Suprapubic skin (tissue), 4 donors: ENCODE results near the gene UBE3C. TPM values are rescaled to one million over a fixed set of nuclear protein-coding genes. Genes with fewer than 3 reads are reported as not detected.
A peak's percentile ranks its signal among the peaks of the same experiment; 100 is the strongest.
"Not testable (repeated sequence)": the region's sequence is repeated elsewhere in the genome, so short reads cannot be mapped to it uniquely, and the experiment has no call there.

Experiments used
- DNase-seq, 2 donors: peaks; one replicate each; pipeline ENCODE4 v3.0.0-alpha.2; 2019; ENCODE audit warnings: low spot score in 2 of 2
- H3K27ac ChIP-seq: fragments of 200-600 bp; sonication (generic); one replicate; pipeline ENCODE4 v1.5.1; 2019
- H3K27me3 ChIP-seq: fragments of 200-600 bp; sonication (generic); one replicate; pipeline ENCODE4 v1.5.1; 2019
- H3K36me3 ChIP-seq: fragments of 200-600 bp; sonication (generic); one replicate; pipeline ENCODE4 v1.5.1; 2019
- H3K4me1 ChIP-seq: fragments of 200-600 bp; sonication (generic); one replicate; pipeline ENCODE4 v1.5.1; 2019
- H3K4me3 ChIP-seq: fragments of 200-600 bp; sonication (generic); one replicate; pipeline ENCODE4 v1.5.1; 2019; ENCODE audit warnings: mild to moderate bottlenecking
- H3K9me3 ChIP-seq: fragments of 200-600 bp; sonication (generic); one replicate; pipeline ENCODE4 v1.5.1; 2019
- CTCF ChIP-seq, 2 donors: fragments of 200-600 bp in 1 of 2; fragments of 450-650 bp in 1 of 2; sonication (generic) in 1 of 2; IDR thresholded peaks; one replicate each; pipeline ENCODE4 v1.5.1; 2016 to 2019; ENCODE audit warnings: antibody characterized with exemption in 2 of 2, mild to moderate bottlenecking in 1 of 2, moderate library complexity in 1 of 2
- EP300 ChIP-seq: sonication (generic); formaldehyde crosslinking; IDR thresholded peaks from one replicate; pipeline ENCODE4 v1.6.1; 2017; ENCODE audit warnings: antibody characterized with exemption
- POLR2A ChIP-seq, 2 donors: fragments of 450-650 bp; IDR thresholded peaks; one replicate each; pipeline ENCODE4 v1.6.1; 2017; ENCODE audit warnings: antibody characterized with exemption in 2 of 2, mild to moderate bottlenecking in 2 of 2, moderate library complexity in 2 of 2
- POLR2AphosphoS5 ChIP-seq, 3 donors: sonication (generic); formaldehyde crosslinking; IDR thresholded peaks; one replicate each; pipeline ENCODE4 v1.6.1; 2017; ENCODE audit warnings: antibody characterized with exemption in 3 of 3
- WGBS: methylation state at CpG from one replicate; pipeline ENCODE4 v1.1.5; 2018; 5-methylcytosine and 5-hydroxymethylcytosine counted together
- total RNA-seq, 4 donors: library from RNA; depleted of rRNA; stranded (reverse); fragments of >200 nt; gene quantifications; one replicate each; pipeline ENCODE4 v1.1.0, GENCODE V29; 2016

Gene UBE3C
- total RNA-seq, 4 donors from 2014 or later = 66.2 to 88.1 (median 77.8) TPM

DNA sequence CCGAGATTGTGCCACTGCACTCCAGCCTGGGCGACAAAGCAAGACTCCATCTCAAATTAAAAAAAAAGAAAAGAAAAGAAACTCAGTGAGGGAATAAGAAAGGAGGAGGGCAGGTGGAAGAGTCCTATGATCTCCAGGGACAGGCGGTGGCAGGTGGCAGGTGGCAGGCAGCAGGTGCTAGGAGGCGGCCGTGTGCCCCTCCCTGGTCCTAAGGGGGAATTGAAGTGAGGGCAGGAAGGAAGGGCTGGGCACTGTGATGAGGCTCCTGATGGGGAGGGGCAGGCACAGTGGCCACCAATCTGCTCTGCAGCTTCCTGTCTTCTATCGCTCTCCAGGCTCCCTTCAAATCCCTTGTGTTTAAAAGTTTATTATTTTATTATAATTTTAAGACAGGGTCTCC lies 41.2 kb upstream of the UBE3C start:
- H3K36me3 ChIP-seq = no peaks in the 10 kb centered on the region
- no peak overlapping the region for H3K27ac ChIP-seq
- no peak for TF ChIP-seq EP300
- TF ChIP-seq POLR2A (IDR thresholded peaks at IDR 0.05) = no peak
- no peak for TF ChIP-seq CTCF (IDR thresholded peaks at IDR 0.05)
- no peak for TF ChIP-seq POLR2AphosphoS5 (IDR thresholded peaks at IDR 0.05)
- 52% methylated on average over 6 of the region's 6 CpGs for WGBS
- DNase-seq = no peak
- peaks cover 17% of the 10 kb centered on the region for H3K27me3 ChIP-seq
- H3K9me3 ChIP-seq = no peaks in the 10 kb centered on the region
- H3K4me1 ChIP-seq = no peaks in the 10 kb centered on the region
- no peak overlapping the region for H3K4me3 ChIP-seq

GRCh38 chr7:157100005-157100404 lies 38.7 kb upstream of the UBE3C start:
- H3K36me3 ChIP-seq, H3K4me1 ChIP-seq, H3K9me3 ChIP-seq, H3K27ac ChIP-seq, H3K4me3 ChIP-seq, DNase-seq: not testable (repeated sequence)
- H3K27me3 ChIP-seq = peaks cover 11% of the 10 kb centered on the region
- WGBS = 80% methylated on average over 3 of the region's 3 CpGs

DNA sequence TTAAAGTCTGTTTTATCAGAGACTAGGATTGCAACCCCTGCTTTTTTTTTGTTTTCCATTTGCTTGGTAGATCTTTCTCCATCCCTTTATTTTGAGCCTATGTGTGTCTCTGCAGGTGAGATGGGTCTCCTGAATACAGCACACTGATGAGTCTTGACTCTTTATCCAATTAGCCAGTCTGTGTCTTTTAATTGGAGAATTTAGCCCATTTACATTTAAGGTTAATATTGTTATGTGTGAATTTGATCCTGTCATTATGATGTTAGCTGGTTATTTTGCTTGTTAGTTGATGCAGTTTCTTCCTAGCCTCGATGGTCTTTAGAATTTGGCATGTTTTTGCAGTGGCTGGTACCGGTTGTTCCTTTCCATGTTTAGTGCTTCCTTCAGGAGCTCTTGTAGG lies 35.1 kb upstream of the UBE3C start:
- 92% methylated on average over 2 of the region's 2 CpGs for WGBS
- not testable (repeated sequence) for H3K27ac ChIP-seq, H3K9me3 ChIP-seq, H3K36me3 ChIP-seq, H3K4me1 ChIP-seq, DNase-seq, H3K27me3 ChIP-seq, H3K4me3 ChIP-seq

DNA sequence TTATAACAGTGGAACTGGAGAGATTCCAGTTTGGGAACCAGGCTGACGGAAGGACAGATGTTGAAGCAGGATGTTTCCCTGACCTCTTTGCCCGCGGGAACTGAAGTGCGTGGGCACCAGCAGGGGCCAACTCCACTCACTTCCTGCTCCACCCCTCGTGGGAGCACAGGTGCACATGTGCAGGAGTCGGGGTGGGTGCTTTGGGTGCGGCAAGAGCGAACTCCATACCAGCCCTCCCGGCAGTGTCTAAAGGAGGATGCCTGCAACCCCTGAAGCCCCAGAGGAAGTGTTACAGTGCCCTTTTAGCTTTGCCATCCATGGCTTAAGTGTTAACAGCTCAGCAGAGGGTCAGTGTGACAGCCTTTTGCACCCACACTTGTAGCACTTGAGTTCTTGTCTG lies 27.4 kb upstream of the UBE3C start:
- Histone ChIP-seq H3K4me3 (no peak overlapping the region), H3K36me3 (no peaks in the 10 kb centered on the region), H3K4me1 (no peaks in the 10 kb centered on the region), H3K27ac (no peak overlapping the region), H3K27me3 (peaks cover 18% of the 10 kb centered on the region), H3K9me3 (peaks cover 4% of the 10 kb centered on the region)
- peak; percentile 28 to 43 for DNase-seq
- TF ChIP-seq POLR2A (IDR thresholded peaks at IDR 0.05) = no peak
- TF ChIP-seq EP300 = no peak
- TF ChIP-seq CTCF (IDR thresholded peaks at IDR 0.05) = no peak
- TF ChIP-seq POLR2AphosphoS5 (IDR thresholded peaks at IDR 0.05) = no peak
- 92% methylated on average over 9 of the region's 9 CpGs for WGBS

DNA sequence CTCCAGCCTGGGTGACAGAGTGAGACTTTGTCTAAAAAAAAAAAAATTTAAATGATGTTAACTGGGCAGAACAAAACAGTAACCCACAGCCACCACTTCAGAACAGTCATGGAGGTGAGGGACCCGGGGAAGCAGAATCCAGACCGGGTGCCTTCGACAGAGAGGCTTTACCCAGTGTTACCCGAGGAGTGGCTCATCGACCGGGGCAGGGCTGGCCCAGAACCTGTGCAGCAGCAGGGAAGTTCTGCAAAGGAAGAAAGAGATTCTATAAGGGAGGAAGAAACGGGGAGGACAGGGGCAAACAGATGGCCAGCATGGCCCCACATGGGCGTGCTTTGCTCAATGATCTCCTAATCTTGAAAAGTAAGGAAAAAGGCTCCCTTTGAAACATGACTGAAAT lies 26.0 kb upstream of the UBE3C start:
- Histone ChIP-seq H3K4me1 (no peaks in the 10 kb centered on the region), H3K36me3 (no peaks in the 10 kb centered on the region), H3K4me3 (no peak overlapping the region), H3K9me3 (peaks cover 9% of the 10 kb centered on the region), H3K27ac (no peak overlapping the region), H3K27me3 (peaks cover 15% of the 10 kb centered on the region)
- WGBS = 91% methylated on average over 8 of the region's 8 CpGs
- TF ChIP-seq EP300 = no peak
- peak; percentile 44 to 53 for DNase-seq

- H3K27ac ChIP-seq = no peak overlapping the region
Measured at GRCh38 chr7:157113607-157114006, 25.1 kb upstream of the UBE3C start.

More at GRCh38 chr7:157113607-157114006, 25.1 kb upstream of the UBE3C start:
- H3K27me3 ChIP-seq = peaks cover 8% of the 10 kb centered on the region
- DNase-seq = peak in 1 of 2 donors; percentile 1
- no peak overlapping the region for H3K4me3 ChIP-seq
- TF ChIP-seq POLR2AphosphoS5 (IDR thresholded peaks at IDR 0.05) (no peak), EP300 (no peak), CTCF (IDR thresholded peaks at IDR 0.05) (no peak), POLR2A (IDR thresholded peaks at IDR 0.05) (no peak)
- H3K9me3 ChIP-seq = peaks cover 12% of the 10 kb centered on the region
- no peaks in the 10 kb centered on the region for H3K4me1 ChIP-seq
- WGBS = 80% methylated on average over 2 of the region's 2 CpGs
- H3K36me3 ChIP-seq = no peaks in the 10 kb centered on the region
